Measurements from ENCODE around the gene ST6GAL2. TPM values are rescaled to one million over a fixed set of nuclear protein-coding genes. Genes with fewer than 3 reads are reported as not detected.

Gene ST6GAL2
- total and polyA plus RNA-seq, 2 of the 8 experiments (the other 6 are each of a cell fraction or from before 2014, with no cell fraction given) = 2.7 to 17.5 TPM

DNA sequence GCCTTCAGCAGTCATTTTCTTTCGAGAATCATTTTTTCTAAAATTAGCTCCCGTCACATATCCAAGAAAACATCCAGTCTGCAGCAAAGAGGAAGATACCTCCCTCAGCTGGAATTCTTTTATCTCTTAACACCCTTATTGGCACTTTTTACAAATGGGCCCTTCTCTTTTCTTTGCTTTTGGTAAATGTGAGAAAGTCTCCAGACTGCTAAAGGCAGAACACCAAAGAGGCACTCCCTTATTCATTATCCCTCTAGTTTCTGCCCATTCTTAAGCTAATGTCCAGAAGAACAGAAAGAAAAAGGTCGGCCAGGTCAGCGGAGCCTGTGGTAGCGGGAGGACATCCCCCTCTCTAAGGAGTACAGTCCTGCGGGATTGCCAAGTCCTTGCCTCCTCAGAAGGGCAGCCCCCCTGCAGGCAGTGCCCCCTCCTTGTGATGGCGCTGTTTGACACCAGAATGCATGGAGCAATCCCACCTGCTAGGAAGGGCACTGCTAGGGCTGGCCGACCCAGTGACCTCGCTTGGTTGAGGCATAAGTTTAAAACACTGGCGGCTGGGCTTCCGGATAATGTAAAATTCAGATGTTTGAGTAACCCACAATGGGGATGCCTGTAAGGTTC, 34.0 kb downstream of the ST6GAL2 start:
- H3K4me1 ChIP-seq (replicated peaks in 1 of 4; ENCODE audit: control insufficient read depth in 3 of 4, insufficient read depth in 4 of 4, low read length in 3 of 4) = peaks cover 3 to 22% (median 14%) of the 10 kb centered on the region in 4 experiments
- peak overlapping the region in 1 of 2 experiments; percentile 43; a peak in 3 of 4 replicates for H3K4me2 ChIP-seq (ENCODE audit: insufficient read depth in 1 of 2, low read depth in 2 of 2, low read length in 2 of 2)
- DNase-seq (ENCODE audit: low read depth in 1 of 2, low spot score in 2 of 2) = peak; percentile 50 to 65
- TF ChIP-seq CREB1 (IDR thresholded peaks at IDR 0.05) (no peak), CEBPB (IDR thresholded peaks at IDR 0.05; ENCODE audit: low read depth, low read length) (no peak), SP1 (IDR thresholded peaks at IDR 0.05; ENCODE audit: low read depth, low read length) (0 out of 2 replicates have a peak, but pooled peaks have one; percentile 23), SIN3A (conservative IDR thresholded peaks at IDR 0.05 in 1 of 2, IDR thresholded peaks at IDR 0.05 in 1 of 2; ENCODE audit: low read depth in 1 of 2, low read length in 2 of 2) (no peak), E2F6 (IDR thresholded peaks at IDR 0.05) (peak; percentile 58; the same call in 1 of the 2 replicates), NRF1 (IDR thresholded peaks at IDR 0.05; ENCODE audit: low read depth, low read length) (no peak), EZH2 (IDR thresholded peaks at IDR 0.05; ENCODE audit: low read depth, low read length, severe bottlenecking) (no peak), RAD21 (IDR thresholded peaks at IDR 0.05 in 1 of 2, conservative IDR thresholded peaks at IDR 0.05 in 1 of 2; ENCODE audit: low read depth in 2 of 2, low read length in 2 of 2) (peak; percentile 35 to 47), PHF8 (conservative IDR thresholded peaks at IDR 0.05; ENCODE audit: low read depth, low read length) (no peak), CBX5 (IDR thresholded peaks at IDR 0.05; ENCODE audit: low read depth, low read length) (no peak), SIRT6 (IDR thresholded peaks at IDR 0.05; ENCODE audit: low read length) (no peak)
- TF ChIP-seq, protein P1, sequence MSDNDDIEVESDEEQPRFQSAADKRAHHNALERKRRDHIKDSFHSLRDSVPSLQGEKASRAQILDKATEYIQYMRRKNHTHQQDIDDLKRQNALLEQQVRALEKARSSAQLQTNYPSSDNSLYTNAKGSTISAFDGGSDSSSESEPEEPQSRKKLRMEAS (IDR thresholded peaks at IDR 0.05) = peak; percentile 67

More for the DNA sequence above, 34.0 kb downstream of the ST6GAL2 start:
- no peaks in the 10 kb centered on the region for H3K27me3 ChIP-seq (replicated peaks in 1 of 4; ENCODE audit: control insufficient read depth in 3 of 4, extremely low read depth in 1 of 4, insufficient read depth in 3 of 4, low read length in 3 of 4)
- H3K9ac ChIP-seq (replicated peaks in 1 of 4; ENCODE audit: extremely low read depth in 1 of 4, low read depth in 3 of 4, low read length in 3 of 4) = no peak overlapping the region
- no peaks in the 10 kb centered on the region for H3K36me3 ChIP-seq (ENCODE audit: control insufficient read depth in 2 of 4, insufficient read depth in 4 of 4, low read length in 3 of 4)
- H4K5ac ChIP-seq (ENCODE audit: insufficient read length, low read depth, low read length) = no peak overlapping the region
- CTCF ChIA-PET (ENCODE audit: partially characterized antibody) = interaction anchor here (0.6 to 1.5 kb wide), 5 partner anchors 10 to 213 kb away, joined by 3 to 7 read pairs (median 3); partner anchors contain the start of gene ST6GAL2
- no peak overlapping the region for H2BK20ac ChIP-seq (ENCODE audit: low read length)
- no peak overlapping the region for H2BK15ac ChIP-seq (ENCODE audit: low read length)
- POLR2A ChIA-PET (ENCODE audit: partially characterized antibody) = no interaction called here
- no peak overlapping the region for H2AFZ ChIP-seq (ENCODE audit: low read length)
- H4K20me1 ChIP-seq (replicated peaks in 1 of 2; ENCODE audit: control insufficient read depth in 1 of 2, insufficient read depth in 2 of 2, low read length in 2 of 2) = no peaks in the 10 kb centered on the region
- WGBS, 2 experiments (ENCODE audit: extremely low coverage in 1 of 2, insufficient coverage in 1 of 2, insufficient read length in 1 of 2, insufficient replicate concordance in 2 of 2, low coverage in 1 of 2, low lambda C conversion rate in 2 of 2, missing lambda C conversion rate in 1 of 2) = 55% methylated on average over 11 of the region's 11 CpGs; no CpG with 5 or more reads in 1 of the 2 experiments
- H2BK12ac ChIP-seq (ENCODE audit: low read depth, low read length) = no peak overlapping the region
- no peak overlapping the region for H3K18ac ChIP-seq (ENCODE audit: extremely low read depth, low read length)
- no peak overlapping the region for H3K23ac ChIP-seq (ENCODE audit: insufficient read length)
- no peak overlapping the region for H2BK5ac ChIP-seq (ENCODE audit: low read depth, low read length)
- no peak overlapping the region for H3K4ac ChIP-seq (replicated peaks; ENCODE audit: insufficient read length, low read depth, low read length)
- H3K4me3 ChIP-seq (ENCODE audit: extremely low read depth in 1 of 4, insufficient read depth in 2 of 4, low read depth in 3 of 4, low read length in 4 of 4) = peak overlapping the region in 1 of 4 experiments; percentile 10; a peak in 2 of 8 replicates
- peak; percentile 7 for FAIRE-seq
- H3K27ac ChIP-seq (ENCODE audit: low read depth, low read length) = no peak overlapping the region
- H4K8ac ChIP-seq (ENCODE audit: extremely low read depth, insufficient read depth, low read length) = no peak overlapping the region
- H3K79me1 ChIP-seq (ENCODE audit: low read depth, low read length) = peaks cover 3% of the 10 kb centered on the region; the same call in 1 of the 2 replicates
- H4K91ac ChIP-seq (replicated peaks; ENCODE audit: insufficient read length, low read length) = no peak overlapping the region
- no peaks in the 10 kb centered on the region for H3K9me3 ChIP-seq (ENCODE audit: insufficient read depth in 2 of 2, low read depth in 1 of 2, low read length in 1 of 2)
- H3K56ac ChIP-seq (replicated peaks; ENCODE audit: insufficient read length, low read depth, low read length) = no peak overlapping the region
- H3K14ac ChIP-seq (ENCODE audit: insufficient read length) = no peak overlapping the region
- H3K23me2 ChIP-seq (ENCODE audit: low read depth, low read length) = no peaks in the 10 kb centered on the region
- H2AK5ac ChIP-seq (ENCODE audit: low read depth, low read length) = no peak overlapping the region
- H2BK120ac ChIP-seq (replicated peaks; ENCODE audit: low read depth, low read length) = no peak overlapping the region
- peaks cover 0 to 9% of the 10 kb centered on the region in 2 experiments; a peak in 2 of 4 replicates for H3K79me2 ChIP-seq (ENCODE audit: control insufficient read depth in 1 of 2, insufficient read depth in 2 of 2, low read length in 2 of 2)

All from H1 (cell line).